Mammary epithelial cell (primary cell): ENCODE data around the gene ZDHHC13.

Experiments
- CTCF ChIP-seq, 2 donors: IDR thresholded peaks in 1 of 2; conservative IDR thresholded peaks in 1 of 2; 2 replicates each; pipeline ENCODE4 v1.5.1; 2011 to 2012; ENCODE audit warnings: inconsistent platforms in 2 of 2, low read length in 2 of 2, mild to moderate bottlenecking in 2 of 2, control low read depth in 1 of 2, low read depth in 1 of 2; ENCODE audit not compliant: insufficient read depth in 1 of 2; ENCODE audit errors: extremely low read depth in 1 of 2
- EZH2 ChIP-seq: IDR thresholded peaks from 2 replicates; pipeline ENCODE4 v1.6.1; 2012; ENCODE audit warnings: low read length, inconsistent platforms, borderline replicate concordance

- TF ChIP-seq CTCF (conservative IDR thresholded peaks at IDR 0.05 in 1 of 2, IDR thresholded peaks at IDR 0.05 in 1 of 2; ENCODE audit: extremely low read depth in 1 of 2, insufficient read depth in 1 of 2, low read depth in 1 of 2, low read length in 2 of 2) (no peak), EZH2 (no peak)
These were observed 16.1 kb upstream of the ZDHHC13 start for GRCh38 chr11:19100885-19101284.
